NB4 (cell line): Measurements from ENCODE around the gene ZBTB12.

Experiments
- CTCF ChIP-seq: IDR thresholded peaks from one replicate; pipeline ENCODE4 v1.5.1; 2012; ENCODE audit warnings: low read depth, low read length
- MYC ChIP-seq: IDR thresholded peaks from 2 replicates; pipeline ENCODE4 v1.6.1; 2011; ENCODE audit warnings: low read depth, low read length
- POLR2A ChIP-seq: IDR thresholded peaks from 2 replicates; pipeline ENCODE4 v1.6.1; 2011; ENCODE audit warnings: mild to moderate bottlenecking; ENCODE audit not compliant: insufficient read length; ENCODE audit errors: extremely low read depth
- TF ChIP-seq, protein P1 (sequence below): IDR thresholded peaks from 2 replicates; pipeline ENCODE4 v1.6.1; 2011; ENCODE audit warnings: low read depth, low read length

- TF ChIP-seq CTCF: no peak
- no peak for TF ChIP-seq MYC
- TF ChIP-seq, protein P1, sequence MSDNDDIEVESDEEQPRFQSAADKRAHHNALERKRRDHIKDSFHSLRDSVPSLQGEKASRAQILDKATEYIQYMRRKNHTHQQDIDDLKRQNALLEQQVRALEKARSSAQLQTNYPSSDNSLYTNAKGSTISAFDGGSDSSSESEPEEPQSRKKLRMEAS: no peak
- no peak for TF ChIP-seq POLR2A
Observed at GRCh38 chr6:31882344-31882743, 19.5 kb downstream of the ZBTB12 start.
